Hepatocyte (in vitro differentiated cells): ENCODE data around the gene TSPO2.

Experiments
- EZH2phosphoT487 ChIP-seq: fragments of 200-600 bp; sonication (generic); IDR thresholded peaks from one replicate; pipeline ENCODE4 v1.6.1; 2018; ENCODE audit warnings: antibody characterized with exemption, mild to moderate bottlenecking, low read depth, moderate library complexity; ENCODE audit not compliant: unreplicated experiment, severe bottlenecking
- TF ChIP-seq, protein P1 (sequence below): fragments of 200-600 bp; sonication (generic); IDR thresholded peaks from 2 replicates; pipeline ENCODE4 v1.5.1; 2016; ENCODE audit warnings: antibody characterized with exemption, mild to moderate bottlenecking; ENCODE audit not compliant: poor library complexity

DNA sequence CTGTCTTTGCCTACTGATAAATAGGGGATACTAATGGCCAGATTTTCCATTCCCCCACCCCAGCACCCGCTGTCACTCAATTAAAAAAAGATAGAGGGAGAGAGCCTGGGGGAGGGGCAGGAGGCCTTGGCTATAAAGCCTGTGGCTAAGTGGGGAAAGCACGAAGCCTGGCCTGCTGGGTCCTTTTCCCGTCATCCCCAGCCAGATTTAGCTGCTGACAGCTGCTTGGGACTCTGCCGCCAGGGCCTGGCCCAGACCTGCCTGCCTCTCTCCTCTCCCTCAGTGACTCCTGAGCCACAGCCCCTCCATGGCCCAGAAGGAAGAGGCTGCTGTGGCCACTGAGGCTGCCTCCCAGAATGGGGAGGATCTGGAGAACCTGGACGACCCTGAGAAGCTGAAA is 10.8 kb downstream of the TSPO2 start, which contains the start of gene APOBEC2:
- TF ChIP-seq, protein P1, sequence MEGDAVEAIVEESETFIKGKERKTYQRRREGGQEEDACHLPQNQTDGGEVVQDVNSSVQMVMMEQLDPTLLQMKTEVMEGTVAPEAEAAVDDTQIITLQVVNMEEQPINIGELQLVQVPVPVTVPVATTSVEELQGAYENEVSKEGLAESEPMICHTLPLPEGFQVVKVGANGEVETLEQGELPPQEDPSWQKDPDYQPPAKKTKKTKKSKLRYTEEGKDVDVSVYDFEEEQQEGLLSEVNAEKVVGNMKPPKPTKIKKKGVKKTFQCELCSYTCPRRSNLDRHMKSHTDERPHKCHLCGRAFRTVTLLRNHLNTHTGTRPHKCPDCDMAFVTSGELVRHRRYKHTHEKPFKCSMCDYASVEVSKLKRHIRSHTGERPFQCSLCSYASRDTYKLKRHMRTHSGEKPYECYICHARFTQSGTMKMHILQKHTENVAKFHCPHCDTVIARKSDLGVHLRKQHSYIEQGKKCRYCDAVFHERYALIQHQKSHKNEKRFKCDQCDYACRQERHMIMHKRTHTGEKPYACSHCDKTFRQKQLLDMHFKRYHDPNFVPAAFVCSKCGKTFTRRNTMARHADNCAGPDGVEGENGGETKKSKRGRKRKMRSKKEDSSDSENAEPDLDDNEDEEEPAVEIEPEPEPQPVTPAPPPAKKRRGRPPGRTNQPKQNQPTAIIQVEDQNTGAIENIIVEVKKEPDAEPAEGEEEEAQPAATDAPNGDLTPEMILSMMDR, result no peak
- no peak for TF ChIP-seq EZH2phosphoT487
